Stimulated activated naive CD8-positive, alpha-beta T cell treated with anti-CD3 and anti-CD28 coated beads, Interleukin-15, amount 100 ng/mL, for 72 hours (primary cell): ENCODE data around the gene PLA2G2E.
A peak's percentile ranks its signal among the peaks of the same experiment; 100 is the strongest.
"Not testable (repeated sequence)": the region's sequence is repeated elsewhere in the genome, so short reads cannot be mapped to it uniquely, and the experiment has no call there.

Experiments
- ATAC-seq: fragments of 150-1000 bp; cut with Tn5 transposase; 2 replicates; pipeline ENCODE4 v1.10.0; 2021; ENCODE audit warnings: mild to moderate bottlenecking, moderate library complexity
- DNase-seq, 2 donors: peaks; one replicate each; pipeline ENCODE4 v3.0.0; 2021 to 2022
- H3K27ac Mint-ChIP-seq, 2 donors: one replicate each; pipeline ENCODE4 v1.8.0; 2022; ENCODE audit warnings: mild to moderate bottlenecking in 2 of 2, mixed read lengths in 2 of 2, moderate library complexity in 2 of 2
- H3K27me3 Mint-ChIP-seq: one replicate; pipeline ENCODE4 v1.8.0; 2022; ENCODE audit warnings: mixed read lengths
- H3K4me1 Mint-ChIP-seq: one replicate; pipeline ENCODE4 v1.8.0; 2022; ENCODE audit warnings: mild to moderate bottlenecking, mixed read lengths
- H3K4me3 Mint-ChIP-seq, 2 donors: one replicate each; pipeline ENCODE4 v1.8.0; 2022; ENCODE audit warnings: mild to moderate bottlenecking in 2 of 2, mixed read lengths in 2 of 2, moderate library complexity in 1 of 2
- H3K9me3 Mint-ChIP-seq, 2 donors: one replicate each; pipeline ENCODE4 v1.8.0; 2022; ENCODE audit warnings: mixed read lengths in 2 of 2

Gene PLA2G2E

DNA sequence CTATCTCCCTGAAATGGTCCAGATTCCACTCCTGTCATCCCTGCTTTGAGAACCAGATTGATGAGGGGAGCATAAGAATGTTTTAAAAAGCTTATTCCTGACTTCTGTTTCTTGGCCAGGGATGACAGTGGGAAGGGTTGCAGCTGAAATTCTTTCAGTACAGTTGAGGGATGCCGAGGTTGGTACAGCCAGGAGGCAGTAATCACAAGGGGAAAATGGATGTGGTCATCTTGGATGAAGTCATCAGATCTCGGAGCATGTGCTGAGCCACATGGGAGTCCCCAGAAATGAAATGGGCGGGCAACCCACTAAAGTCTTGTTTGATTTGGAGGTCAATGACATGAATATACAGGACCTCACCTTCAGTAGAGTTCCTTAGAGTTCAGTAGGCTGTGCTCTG is 18.7 kb upstream of the PLA2G2E start:
- Mint-ChIP-seq H3K27me3 (no peaks in the 10 kb centered on the region), H3K9me3 (no peaks in the 10 kb centered on the region), H3K27ac (no peak overlapping the region), H3K4me1 (no peaks in the 10 kb centered on the region), H3K4me3 (no peak overlapping the region)
- no peak for DNase-seq
- no peak for ATAC-seq

GRCh38 chr1:19941206-19941568 is 17.8 kb upstream of the PLA2G2E start:
- DNase-seq (no peak), ATAC-seq (no peak)
- Mint-ChIP-seq H3K27me3 (no peaks in the 10 kb centered on the region), H3K9me3 (no peaks in the 10 kb centered on the region), H3K27ac (no peak overlapping the region), H3K4me1 (no peaks in the 10 kb centered on the region), H3K4me3 (no peak overlapping the region)

GRCh38 chr1:19940486-19941205 is 17.2 kb upstream of the PLA2G2E start:
- Mint-ChIP-seq H3K27ac (no peak overlapping the region), H3K4me3 (no peak overlapping the region), H3K27me3 (no peaks in the 10 kb centered on the region), H3K9me3 (no peaks in the 10 kb centered on the region), H3K4me1 (no peaks in the 10 kb centered on the region)
- no peak for ATAC-seq
- no peak for DNase-seq

- Mint-ChIP-seq H3K4me3 (no peak overlapping the region), H3K27me3 (no peaks in the 10 kb centered on the region), H3K27ac (no peak overlapping the region), H3K9me3 (peaks cover 0 to 5% of the 10 kb centered on the region in 2 donors), H3K4me1 (no peaks in the 10 kb centered on the region)
- ATAC-seq (no peak), DNase-seq (no peak)
These were observed 15.1 kb upstream of the PLA2G2E start for GRCh38 chr1:19938472-19938871.

DNA sequence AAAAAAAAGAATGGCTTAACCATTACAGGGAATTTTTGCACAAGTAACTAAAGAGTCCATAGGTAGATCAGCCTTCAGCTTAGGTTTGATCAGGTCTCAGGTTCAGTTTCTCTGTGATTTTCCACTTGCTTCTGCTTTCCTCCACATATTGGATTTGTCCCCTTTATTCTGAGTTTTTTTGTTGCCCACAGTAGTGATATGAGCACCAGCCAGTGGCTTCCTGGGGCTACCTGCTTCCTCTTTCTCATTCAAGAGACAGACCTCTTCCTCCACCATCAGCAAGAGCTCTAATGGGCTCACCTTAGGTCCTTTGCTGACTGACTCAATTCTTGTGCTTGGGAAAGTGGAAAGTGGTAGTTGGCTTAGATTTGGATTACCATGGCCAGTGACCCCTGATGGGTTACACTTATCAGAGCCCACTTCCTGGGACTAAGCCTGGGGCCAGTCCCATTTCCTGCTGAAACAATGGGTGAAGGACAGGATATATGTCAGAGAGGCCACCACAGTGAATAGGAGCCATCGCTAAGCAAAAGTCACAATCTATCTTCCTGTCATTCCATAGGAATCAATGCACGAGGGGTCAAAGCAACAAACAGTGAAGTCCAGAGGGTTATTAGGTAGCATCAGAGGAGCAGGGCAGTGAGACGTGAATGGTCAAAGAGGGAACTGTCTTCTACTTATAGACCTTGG is 12.8 kb upstream of the PLA2G2E start:
- H3K4me1 Mint-ChIP-seq = no peaks in the 10 kb centered on the region
- H3K27me3 Mint-ChIP-seq = no peaks in the 10 kb centered on the region
- ATAC-seq (no peak), DNase-seq (no peak)
- no peak overlapping the region for H3K4me3 Mint-ChIP-seq
- H3K27ac Mint-ChIP-seq = no peak overlapping the region
- H3K9me3 Mint-ChIP-seq = peaks cover 12 to 28% of the 10 kb centered on the region in 2 donors

GRCh38 chr1:19934336-19934735 is 10.9 kb upstream of the PLA2G2E start:
- H3K27ac Mint-ChIP-seq = no peak overlapping the region
- no peaks in the 10 kb centered on the region for H3K27me3 Mint-ChIP-seq
- peaks cover 13 to 30% of the 10 kb centered on the region in 2 donors for H3K9me3 Mint-ChIP-seq
- H3K4me1 Mint-ChIP-seq = no peaks in the 10 kb centered on the region
- ATAC-seq (no peak), DNase-seq (no peak)
- H3K4me3 Mint-ChIP-seq = no peak overlapping the region

GRCh38 chr1:19932866-19933265 is 9.4 kb upstream of the PLA2G2E start:
- no peak for ATAC-seq
- Mint-ChIP-seq H3K4me1 (no peaks in the 10 kb centered on the region), H3K4me3 (no peak overlapping the region), H3K27ac (no peak overlapping the region), H3K27me3 (no peaks in the 10 kb centered on the region), H3K9me3 (peaks cover 13 to 30% of the 10 kb centered on the region in 2 donors)
- no peak for DNase-seq

DNA sequence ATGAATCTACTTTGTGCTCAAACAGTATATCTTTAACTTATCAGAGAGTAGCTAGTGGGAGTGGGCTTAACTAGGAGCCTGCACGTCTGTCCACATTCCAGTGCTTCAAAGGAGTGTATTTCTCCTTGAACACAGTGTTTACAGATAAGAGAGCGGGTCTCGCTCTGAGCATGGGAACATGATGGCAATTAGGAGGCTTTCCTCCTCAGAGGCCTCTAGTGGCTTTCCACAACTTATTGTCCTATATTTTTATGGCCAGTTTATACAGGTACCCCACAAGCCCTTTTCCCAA is 3.7 kb upstream of the PLA2G2E start:
- peaks cover 5 to 11% of the 10 kb centered on the region in 2 donors for H3K9me3 Mint-ChIP-seq
- DNase-seq, ATAC-seq, H3K4me3 Mint-ChIP-seq, H3K4me1 Mint-ChIP-seq, H3K27me3 Mint-ChIP-seq, H3K27ac Mint-ChIP-seq: not testable (repeated sequence)

GRCh38 chr1:19926296-19927129 is 3.1 kb upstream of the PLA2G2E start:
- H3K27ac Mint-ChIP-seq = peak overlapping the region in 1 of 2 donors; percentile 21

DNA sequence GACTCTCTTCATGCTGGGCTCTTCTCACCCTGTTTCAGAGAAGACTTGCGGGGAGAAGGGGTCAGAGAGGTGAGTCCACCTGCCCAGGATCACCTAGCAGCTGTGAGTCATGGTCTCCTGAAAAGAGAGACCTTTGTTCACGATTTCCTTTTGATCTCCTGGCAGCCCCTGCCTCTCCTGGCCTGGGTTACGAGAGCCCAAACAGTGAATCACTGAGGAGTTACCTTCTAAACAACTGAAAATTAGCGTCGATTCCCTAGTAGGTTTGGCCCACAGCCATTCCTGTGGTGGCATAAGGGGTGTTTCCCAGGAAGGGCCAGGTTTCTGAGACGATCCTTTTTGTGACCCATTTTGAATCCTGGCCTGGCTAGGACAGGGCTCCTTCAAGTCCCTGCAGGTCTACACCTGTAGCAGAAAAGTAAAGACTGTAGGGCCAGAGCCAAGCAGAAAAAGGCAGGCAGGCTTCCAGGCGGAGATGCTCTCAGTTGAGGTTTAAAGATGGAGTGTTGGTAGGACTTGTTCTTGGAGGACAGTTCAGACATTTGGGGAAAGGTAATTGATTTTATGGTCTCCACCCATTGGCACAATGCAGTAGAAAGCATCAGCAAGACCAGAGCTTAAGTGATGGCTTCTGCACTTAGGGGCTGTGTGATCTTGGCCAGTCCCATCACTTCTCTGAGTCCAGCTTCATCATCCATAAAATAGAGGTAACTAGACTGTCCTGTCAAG is 2.1 kb upstream of the PLA2G2E start:
- DNase-seq (no peak), ATAC-seq (no peak)
- Mint-ChIP-seq H3K4me3 (no peak overlapping the region), H3K9me3 (no peaks in the 10 kb centered on the region), H3K4me1 (no peaks in the 10 kb centered on the region), H3K27me3 (no peaks in the 10 kb centered on the region), H3K27ac (no peak overlapping the region)

More at GRCh38 chr1:19926296-19927129, 3.1 kb upstream of the PLA2G2E start:
- peaks cover 4 to 5% of the 10 kb centered on the region in 2 donors for H3K9me3 Mint-ChIP-seq
- no peak overlapping the region for H3K4me3 Mint-ChIP-seq
- DNase-seq (no peak), ATAC-seq (no peak)
- no peaks in the 10 kb centered on the region for H3K4me1 Mint-ChIP-seq
- no peaks in the 10 kb centered on the region for H3K27me3 Mint-ChIP-seq

- Mint-ChIP-seq H3K4me1 (no peaks in the 10 kb centered on the region), H3K4me3 (no peak overlapping the region), H3K9me3 (no peaks in the 10 kb centered on the region), H3K27me3 (no peaks in the 10 kb centered on the region), H3K27ac (no peak overlapping the region)
- ATAC-seq = no peak
- no peak for DNase-seq
These were observed 533 bp upstream of the PLA2G2E start for GRCh38 chr1:19923953-19924346.

GRCh38 chr1:19922015-19922688 is 1.3 kb downstream of the PLA2G2E start:
- Mint-ChIP-seq H3K27me3 (no peaks in the 10 kb centered on the region), H3K4me3 (no peak overlapping the region), H3K9me3 (no peaks in the 10 kb centered on the region), H3K4me1 (peaks cover 8% of the 10 kb centered on the region), H3K27ac (no peak overlapping the region)
- DNase-seq = no peak
- ATAC-seq = no peak

DNA sequence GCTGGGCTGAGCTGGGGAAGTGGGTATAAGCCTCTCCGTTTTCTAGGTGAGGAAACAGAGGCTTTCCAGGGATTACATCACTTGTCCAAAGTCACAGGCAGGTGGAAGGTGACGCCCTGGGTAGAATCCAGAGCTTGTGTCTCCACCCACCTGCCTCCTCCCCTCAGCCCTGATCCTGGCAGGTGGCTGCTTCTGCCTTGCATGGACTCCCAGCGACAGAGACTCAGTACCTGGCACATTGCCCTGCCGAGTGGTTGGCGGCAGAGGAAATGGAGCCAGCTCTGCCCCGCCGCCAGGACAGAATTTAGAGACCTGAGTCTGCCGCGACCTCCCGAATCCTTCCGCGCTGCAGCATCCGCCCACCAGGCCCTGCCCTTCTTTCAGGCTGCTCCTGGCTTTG is 2.1 kb downstream of the PLA2G2E start:
- Mint-ChIP-seq H3K27me3 (no peaks in the 10 kb centered on the region), H3K9me3 (no peaks in the 10 kb centered on the region), H3K4me3 (no peak overlapping the region), H3K27ac (peak overlapping the region in 1 of 2 donors; percentile 74), H3K4me1 (peaks cover 8% of the 10 kb centered on the region)
- DNase-seq (no peak), ATAC-seq (no peak)

DNA sequence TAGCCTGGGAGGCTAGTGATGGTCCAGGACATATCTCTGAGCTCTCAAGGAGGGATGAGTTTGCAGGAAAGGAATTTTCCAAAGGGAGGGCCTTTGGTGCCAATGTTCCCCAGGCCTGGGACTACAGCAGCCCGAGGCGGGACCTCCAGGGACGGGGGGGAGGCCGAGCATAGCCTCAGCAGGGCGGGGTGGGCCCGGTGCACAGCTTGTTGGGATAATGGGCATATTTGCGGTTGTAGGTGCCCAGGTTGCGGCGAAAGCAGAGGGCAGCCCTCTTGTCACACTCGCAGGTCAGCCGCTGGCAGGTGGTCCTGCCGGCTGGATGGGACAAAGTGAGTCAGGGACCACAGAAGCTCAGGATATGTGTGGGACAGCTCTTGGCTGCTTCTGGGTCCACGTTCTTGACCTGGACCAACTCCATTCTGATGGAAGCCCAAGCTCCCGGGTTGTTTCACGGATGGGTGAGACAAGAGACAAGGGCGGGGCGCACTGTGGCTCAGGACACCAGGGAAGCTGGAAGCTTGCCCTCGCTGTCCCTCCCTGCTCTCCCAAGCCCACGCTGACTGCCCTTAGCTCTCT is 3.2 kb downstream of the PLA2G2E start:
- no peaks in the 10 kb centered on the region for H3K9me3 Mint-ChIP-seq
- ATAC-seq (no peak), DNase-seq (no peak)
- peaks cover 8% of the 10 kb centered on the region for H3K4me1 Mint-ChIP-seq
- no peaks in the 10 kb centered on the region for H3K27me3 Mint-ChIP-seq
- H3K27ac Mint-ChIP-seq = peak overlapping the region in 1 of 2 donors; percentile 30
- H3K4me3 Mint-ChIP-seq = no peak overlapping the region

GRCh38 chr1:19918057-19918456 is 5.4 kb downstream of the PLA2G2E start:
- no peak overlapping the region for H3K4me3 Mint-ChIP-seq
- H3K9me3 Mint-ChIP-seq = no peaks in the 10 kb centered on the region
- H3K27ac Mint-ChIP-seq = no peak overlapping the region
- no peaks in the 10 kb centered on the region for H3K27me3 Mint-ChIP-seq
- H3K4me1 Mint-ChIP-seq = peaks cover 8% of the 10 kb centered on the region
- peak; percentile 77 for ATAC-seq
- DNase-seq = peak; percentile 73 to 74
